ENCODE results near the gene STAT6. TPM values are rescaled to one million over a fixed set of nuclear protein-coding genes. Genes with fewer than 3 reads are reported as not detected.

Gene STAT6
- polyA plus RNA-seq, 2 of the 4 experiments (the other 2 are of a cell fraction): 58.8 to 59.0 TPM

- ATAC-seq (no peak), FAIRE-seq (no peak), DNase-seq (ENCODE audit: low read depth in 1 of 2, low spot score in 1 of 2) (no peak)
- 93% methylated on average over 6 of the region's 6 CpGs for WGBS (ENCODE audit: missing lambda C conversion rate)
- Histone ChIP-seq H3K27ac (no peak overlapping the region), H3K4me3 (no peak overlapping the region), H3K9me3 (no peaks in the 10 kb centered on the region), H3K4me2 (no peak overlapping the region), H3K4me1 (peaks cover 28% of the 10 kb centered on the region)
- POLR2A ChIA-PET: no interaction called here
- CTCF ChIA-PET: interaction anchor here (1.4 to 16.2 kb wide), 6 partner anchors 7 to 33 kb away, joined by 3 to 180 read pairs (median 10); no protein-coding TSS in a partner anchor
- TF ChIP-seq MYC (IDR thresholded peaks at IDR 0.05; ENCODE audit: borderline replicate concordance, low read length): no peak
- TF ChIP-seq TP53 (CRISPR knock-in tag; IDR thresholded peaks at IDR 0.05): no peak
These were observed 39.3 kb upstream of the STAT6 start for GRCh38 chr12:57150400-57151000.

- Histone ChIP-seq H3K9me3 (no peaks in the 10 kb centered on the region), H3K27ac (peak overlapping the region; percentile 57 to 67; a peak in 5 of 6 replicates), H3K4me1 (peaks cover 28% of the 10 kb centered on the region), H3K4me3 (no peak overlapping the region), H3K4me2 (peak overlapping the region; percentile 56)
- ChIA-PET CTCF (interaction anchor here (1.1 to 16.2 kb wide), 8 partner anchors 8 to 80 kb away, joined by 3 to 180 read pairs (median 6); no protein-coding TSS in a partner anchor), POLR2A (no interaction called here)
- TF ChIP-seq MAFK (IDR thresholded peaks at IDR 0.05; ENCODE audit: partially characterized antibody) (no peak), CTCF (IDR thresholded peaks at IDR 0.05) (no peak), RCOR1 (IDR thresholded peaks at IDR 0.05; ENCODE audit: low read depth, low read length) (no peak), KDM1A (IDR thresholded peaks at IDR 0.05; ENCODE audit: low read depth) (no peak), HMGXB4 (CRISPR knock-in tag; IDR thresholded peaks at IDR 0.05; ENCODE audit: borderline replicate concordance) (no peak), NPAS2 (CRISPR knock-in tag; IDR thresholded peaks at IDR 0.05; ENCODE audit: borderline replicate concordance) (no peak), MAX (IDR thresholded peaks at IDR 0.05) (no peak), FOSB (CRISPR knock-in tag; IDR thresholded peaks at IDR 0.05) (no peak), MYC (IDR thresholded peaks at IDR 0.05; ENCODE audit: borderline replicate concordance, low read length) (no peak), CBX2 (IDR thresholded peaks at IDR 0.05; ENCODE audit: borderline replicate concordance, low read depth) (no peak), JUNB (IDR thresholded peaks at IDR 0.05) (no peak), PBX3 (IDR thresholded peaks at IDR 0.05) (no peak), SMC3 (IDR thresholded peaks at IDR 0.05) (no peak), EHF (CRISPR knock-in tag; IDR thresholded peaks at IDR 0.05) (no peak), HOXB13 (CRISPR knock-in tag; IDR thresholded peaks at IDR 0.05; ENCODE audit: low read depth) (no peak), EHMT2 (IDR thresholded peaks at IDR 0.05; ENCODE audit: low read depth) (no peak), BCL3 (IDR thresholded peaks at IDR 0.05) (no peak), CBX8 (IDR thresholded peaks at IDR 0.05) (no peak), REST (IDR thresholded peaks at IDR 0.05) (no peak), TP53 (CRISPR knock-in tag; IDR thresholded peaks at IDR 0.05) (no peak)
- FAIRE-seq (no peak), ATAC-seq (no peak; a peak in 1 of 6 replicates), DNase-seq (ENCODE audit: low read depth in 1 of 2, low spot score in 1 of 2) (no peak)
- 74% methylated on average over 13 of the region's 13 CpGs for WGBS (ENCODE audit: missing lambda C conversion rate)
These were observed 38.2 kb upstream of the STAT6 start for GRCh38 chr12:57149245-57149900.

All from A549 (cell line).